Measurements from ENCODE around the gene ALG1L2.

DNA sequence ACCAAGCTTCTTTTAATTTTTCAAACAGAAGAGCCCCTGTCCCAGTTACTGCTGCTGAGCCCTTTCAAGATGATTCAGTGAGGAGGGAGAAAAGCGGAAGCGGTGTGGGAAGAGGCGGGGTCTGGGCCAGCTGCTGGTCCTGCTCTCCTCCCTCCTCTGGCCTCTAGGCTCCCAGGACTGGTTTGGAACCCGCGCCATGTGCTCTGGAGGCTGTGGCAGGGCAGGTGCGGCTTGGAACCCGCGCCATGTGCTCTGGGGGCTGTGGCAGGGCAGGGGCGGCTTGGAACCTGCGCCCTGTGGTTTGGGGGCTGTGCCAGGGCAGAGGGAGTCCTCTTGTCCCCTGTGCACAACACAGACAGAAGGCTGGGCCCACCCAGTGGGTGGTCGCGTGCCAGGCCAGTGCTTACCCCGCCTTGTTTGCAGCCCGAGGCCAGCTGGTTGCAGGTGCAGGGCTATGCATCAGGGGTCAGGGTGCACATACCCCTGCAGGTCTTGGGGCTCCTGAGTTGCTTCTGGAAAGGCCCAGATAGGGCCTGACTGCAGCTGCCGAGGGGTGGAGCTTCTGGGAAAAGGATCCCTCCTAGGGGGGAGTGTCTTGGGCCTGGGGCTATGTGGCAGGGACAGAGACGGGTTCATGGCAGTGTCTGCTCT lies 12.2 kb downstream of the ALG1L2 start:
- TF ChIP-seq, protein P1, sequence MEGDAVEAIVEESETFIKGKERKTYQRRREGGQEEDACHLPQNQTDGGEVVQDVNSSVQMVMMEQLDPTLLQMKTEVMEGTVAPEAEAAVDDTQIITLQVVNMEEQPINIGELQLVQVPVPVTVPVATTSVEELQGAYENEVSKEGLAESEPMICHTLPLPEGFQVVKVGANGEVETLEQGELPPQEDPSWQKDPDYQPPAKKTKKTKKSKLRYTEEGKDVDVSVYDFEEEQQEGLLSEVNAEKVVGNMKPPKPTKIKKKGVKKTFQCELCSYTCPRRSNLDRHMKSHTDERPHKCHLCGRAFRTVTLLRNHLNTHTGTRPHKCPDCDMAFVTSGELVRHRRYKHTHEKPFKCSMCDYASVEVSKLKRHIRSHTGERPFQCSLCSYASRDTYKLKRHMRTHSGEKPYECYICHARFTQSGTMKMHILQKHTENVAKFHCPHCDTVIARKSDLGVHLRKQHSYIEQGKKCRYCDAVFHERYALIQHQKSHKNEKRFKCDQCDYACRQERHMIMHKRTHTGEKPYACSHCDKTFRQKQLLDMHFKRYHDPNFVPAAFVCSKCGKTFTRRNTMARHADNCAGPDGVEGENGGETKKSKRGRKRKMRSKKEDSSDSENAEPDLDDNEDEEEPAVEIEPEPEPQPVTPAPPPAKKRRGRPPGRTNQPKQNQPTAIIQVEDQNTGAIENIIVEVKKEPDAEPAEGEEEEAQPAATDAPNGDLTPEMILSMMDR (conservative IDR thresholded peaks at IDR 0.05) = no peak
- TF ChIP-seq EZH2 (IDR thresholded peaks at IDR 0.05; ENCODE audit: low read depth) = no peak

Measured in PC-9 (cell line).